Measurements from ENCODE around the gene SLC13A5.

Gene SLC13A5

GRCh38 chr17:6636616-6637457 lies 76.3 kb downstream of the SLC13A5 start:
- no peak for DNase-seq

GRCh38 chr17:6636105-6636504 lies 77.1 kb downstream of the SLC13A5 start:
- no peak for DNase-seq
